HG02571 (cell line): ENCODE results near the gene KIAA1217.

ENCODE experiments used
- ATAC-seq: cut with Tn5 transposase; IDR thresholded peaks from one replicate; pipeline ENCODE4 v1.9.1; 2021; ENCODE audit warnings: mild to moderate bottlenecking, moderate library complexity; ENCODE audit not compliant: unreplicated experiment

The KIAA1217 gene

DNA sequence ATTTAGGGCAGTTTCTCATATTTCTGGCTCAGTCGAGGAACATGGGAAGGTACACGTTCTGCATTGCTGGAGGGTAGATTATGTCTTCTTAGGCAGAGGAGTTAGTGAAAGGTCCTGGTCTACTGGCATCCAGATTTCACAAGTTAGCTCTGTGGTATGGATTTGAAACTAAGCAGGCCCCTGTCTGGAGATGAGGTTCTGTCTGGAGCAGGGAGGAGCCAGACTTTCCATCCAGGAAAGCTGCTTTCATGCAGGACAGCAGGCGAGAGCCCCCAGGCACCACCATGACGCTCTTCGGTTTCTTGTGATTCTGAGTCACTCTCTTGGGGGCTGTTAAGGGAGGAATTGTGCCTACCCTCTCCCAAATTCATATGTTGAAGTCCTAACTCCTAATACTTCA is 184.3 kb downstream of the KIAA1217 start:
- no peak for ATAC-seq

DNA sequence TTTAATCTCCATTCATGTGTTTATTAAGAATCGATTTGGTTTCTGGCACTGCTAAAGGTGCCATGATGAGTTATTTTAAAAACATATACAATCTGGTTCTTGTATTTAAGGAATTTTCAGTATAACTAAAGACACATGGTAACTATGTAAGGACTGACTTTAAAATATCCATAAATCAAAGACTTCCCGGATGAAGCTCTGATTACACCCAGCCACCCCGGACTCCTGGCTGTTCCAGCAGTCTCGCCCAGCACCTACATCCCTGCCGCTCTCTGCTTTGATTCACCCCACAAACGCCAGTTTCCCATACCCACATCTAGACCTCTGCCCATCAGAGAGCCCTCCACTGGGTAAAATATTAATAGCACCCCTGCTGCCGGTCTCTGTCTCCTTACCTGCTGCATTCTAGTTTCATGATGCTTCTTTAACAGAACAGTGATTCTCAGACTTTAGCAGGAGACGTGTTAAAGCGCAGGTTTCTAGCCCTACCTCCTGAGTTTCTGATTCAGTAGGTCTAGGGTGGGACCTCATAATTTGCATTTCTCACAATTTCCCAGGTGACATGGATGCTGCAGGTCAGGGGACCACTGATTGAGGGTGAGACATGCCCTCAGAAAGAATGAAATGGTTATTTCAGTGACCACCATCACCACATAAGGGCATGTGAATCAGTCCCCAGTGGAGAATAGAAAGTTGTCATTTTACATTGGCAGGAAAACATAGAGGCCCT is 185.7 kb downstream of the KIAA1217 start:
- peak; percentile 74 for ATAC-seq

DNA sequence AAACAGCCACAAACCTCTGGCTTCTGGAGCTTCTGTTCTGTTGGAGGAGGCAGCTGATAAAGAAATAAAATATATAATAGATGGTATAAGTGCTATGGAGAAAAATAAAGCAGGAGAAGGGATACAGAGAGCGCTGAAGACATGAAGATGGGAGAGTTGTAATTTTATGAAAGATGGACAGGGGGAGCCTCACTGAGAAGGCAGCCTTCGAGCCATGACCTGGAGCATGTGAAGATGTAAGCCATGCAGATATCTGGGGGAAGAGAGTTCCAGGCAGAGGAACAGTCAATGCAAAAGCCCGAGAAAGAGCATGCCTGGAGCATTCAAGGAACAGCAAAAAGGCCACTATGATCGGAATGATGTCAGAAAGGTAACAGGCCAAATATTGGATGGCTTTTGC is 187.5 kb downstream of the KIAA1217 start:
- no peak for ATAC-seq

DNA sequence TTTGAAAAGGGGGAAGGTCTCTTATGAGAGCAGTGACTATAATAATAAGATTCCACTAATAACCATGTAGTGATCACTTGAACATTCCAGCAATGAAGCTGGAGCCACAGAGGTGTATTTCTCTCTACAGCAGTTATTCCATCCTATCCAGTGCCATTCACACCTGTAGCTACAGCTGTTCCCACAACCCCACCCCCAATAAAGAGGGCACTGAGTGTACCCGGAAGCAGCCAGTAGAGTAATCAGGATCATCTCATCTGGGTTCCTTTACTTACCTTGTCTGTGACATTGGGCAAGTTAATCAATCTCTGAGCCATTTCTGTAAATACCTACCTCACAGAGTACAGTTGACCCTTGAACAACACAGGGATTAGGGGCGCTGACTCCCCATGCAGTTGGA is 188.7 kb downstream of the KIAA1217 start:
- no peak for ATAC-seq

DNA sequence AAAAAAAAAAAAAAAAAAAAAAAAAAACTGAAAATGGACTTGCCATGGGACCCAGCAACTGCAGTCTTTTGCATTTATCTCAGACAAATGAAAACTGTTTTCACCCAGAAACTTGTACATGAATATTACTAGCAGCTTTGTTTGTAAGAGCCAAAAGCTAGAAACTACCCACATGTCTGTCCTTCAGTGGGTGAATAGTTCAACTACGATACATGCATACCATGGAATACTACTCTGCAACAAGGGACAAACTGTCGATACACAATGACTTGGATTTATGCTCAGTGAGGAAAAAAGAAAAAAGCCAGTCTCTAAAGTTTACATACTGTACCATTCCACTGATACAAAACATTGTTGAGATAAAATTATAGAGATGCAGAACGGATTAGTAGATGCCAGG is 195.6 kb downstream of the KIAA1217 start:
- ATAC-seq: no peak

DNA sequence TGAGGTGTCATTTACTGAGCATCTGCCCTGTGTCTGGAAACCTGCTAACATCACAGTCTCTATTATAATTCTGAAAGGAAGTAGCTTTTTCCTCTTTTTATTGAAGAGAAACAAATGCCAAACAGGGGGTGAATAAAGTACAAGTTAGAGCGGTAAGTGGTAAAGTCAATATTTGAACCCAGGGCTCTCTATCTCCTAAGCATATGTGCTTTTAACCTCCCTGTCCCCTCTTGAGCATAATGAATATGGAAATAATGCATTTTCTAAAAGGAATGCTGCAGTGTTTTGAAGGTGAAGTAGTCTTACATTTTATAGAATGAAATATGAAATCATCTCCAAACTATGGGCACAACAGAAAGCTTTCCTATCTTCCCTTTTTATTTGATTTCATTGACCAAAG is 196.7 kb downstream of the KIAA1217 start:
- ATAC-seq: no peak

DNA sequence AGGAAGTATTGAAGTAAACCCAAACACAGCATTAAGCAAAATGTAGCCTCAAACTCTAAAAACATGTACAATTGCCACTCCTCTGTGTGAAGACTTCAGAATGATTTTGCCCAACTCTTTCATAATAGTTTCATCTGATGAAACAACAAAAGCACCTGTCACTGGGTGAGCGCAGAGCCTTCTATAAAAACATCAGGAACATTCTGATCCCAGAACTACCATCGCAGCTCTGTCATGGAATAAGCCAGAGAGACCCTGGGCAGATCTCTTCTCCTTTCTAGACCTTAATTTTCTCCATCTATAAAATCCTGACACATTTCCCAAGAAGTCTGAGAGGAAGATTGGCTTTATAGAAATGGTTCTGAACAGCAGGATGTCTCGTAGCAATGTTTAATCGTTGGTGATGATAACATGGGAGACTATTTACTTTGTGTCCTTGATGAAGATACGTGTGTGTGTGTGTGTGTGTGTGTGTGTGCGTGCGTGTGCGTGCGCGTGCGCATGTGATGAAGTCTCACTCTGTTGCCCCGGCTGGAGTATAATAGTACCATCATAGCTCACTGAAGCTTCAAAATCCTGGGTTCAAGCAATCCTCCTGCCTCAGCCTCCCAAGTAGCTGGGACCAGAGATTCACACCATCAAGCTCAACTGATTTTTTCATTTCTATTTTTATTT is 198.0 kb downstream of the KIAA1217 start:
- ATAC-seq: no peak

DNA sequence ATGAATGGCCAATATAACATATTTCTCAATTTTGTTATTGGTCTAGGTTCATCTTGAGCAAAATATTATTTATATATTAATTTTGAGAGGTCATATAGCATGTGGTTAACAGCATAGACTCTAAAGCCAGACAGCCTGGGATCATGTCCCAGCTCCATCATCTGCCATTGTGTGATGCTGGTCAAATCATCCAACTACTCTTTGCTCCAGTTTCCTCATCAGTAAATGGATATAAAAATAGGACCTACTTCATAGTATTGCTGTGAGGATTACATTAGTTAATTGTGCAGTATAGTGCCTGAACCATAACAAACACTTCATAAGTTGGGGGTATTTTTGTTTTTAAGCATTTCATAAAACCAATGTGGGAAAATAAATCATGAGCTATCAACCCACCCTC is 199.0 kb downstream of the KIAA1217 start:
- no peak for ATAC-seq

DNA sequence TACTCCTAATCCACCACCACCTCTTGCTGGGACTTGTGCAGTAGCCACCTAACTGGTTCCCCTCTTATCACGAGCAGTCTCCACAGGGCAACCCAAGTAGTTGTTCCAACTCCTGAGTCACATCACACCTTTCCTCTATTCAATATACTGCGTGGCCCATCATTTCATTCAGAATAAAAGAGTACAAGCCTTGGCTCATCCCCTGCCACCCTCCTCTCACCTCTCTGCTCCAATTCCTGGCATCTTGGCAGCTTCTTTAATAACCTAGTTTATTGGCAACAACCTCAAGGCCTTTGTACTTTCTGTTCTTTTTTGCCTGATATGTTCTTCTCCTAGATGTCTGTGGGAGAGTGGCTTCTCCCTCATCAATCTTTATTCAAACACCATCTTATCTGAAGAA is 199.4 kb downstream of the KIAA1217 start:
- no peak for ATAC-seq

DNA sequence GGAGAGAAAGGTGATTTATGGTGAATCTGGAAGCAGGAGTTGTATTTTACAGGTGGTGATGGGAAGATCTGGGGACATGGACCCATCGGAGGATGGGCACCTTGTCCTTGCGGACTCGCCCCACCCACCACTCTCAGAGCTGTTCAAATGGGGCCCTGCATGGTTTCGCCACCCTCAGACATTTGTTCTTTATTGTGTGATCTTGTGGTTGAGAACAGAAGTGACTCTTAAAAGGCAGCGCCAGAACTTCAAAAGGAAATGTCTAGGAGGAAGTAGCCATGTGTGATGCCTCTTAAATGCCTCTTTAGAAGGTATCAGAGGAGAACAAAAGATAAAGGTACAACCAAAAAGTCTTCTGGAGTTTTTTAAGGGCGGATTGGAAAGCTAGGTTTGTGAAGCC is 205.7 kb downstream of the KIAA1217 start:
- ATAC-seq: no peak

DNA sequence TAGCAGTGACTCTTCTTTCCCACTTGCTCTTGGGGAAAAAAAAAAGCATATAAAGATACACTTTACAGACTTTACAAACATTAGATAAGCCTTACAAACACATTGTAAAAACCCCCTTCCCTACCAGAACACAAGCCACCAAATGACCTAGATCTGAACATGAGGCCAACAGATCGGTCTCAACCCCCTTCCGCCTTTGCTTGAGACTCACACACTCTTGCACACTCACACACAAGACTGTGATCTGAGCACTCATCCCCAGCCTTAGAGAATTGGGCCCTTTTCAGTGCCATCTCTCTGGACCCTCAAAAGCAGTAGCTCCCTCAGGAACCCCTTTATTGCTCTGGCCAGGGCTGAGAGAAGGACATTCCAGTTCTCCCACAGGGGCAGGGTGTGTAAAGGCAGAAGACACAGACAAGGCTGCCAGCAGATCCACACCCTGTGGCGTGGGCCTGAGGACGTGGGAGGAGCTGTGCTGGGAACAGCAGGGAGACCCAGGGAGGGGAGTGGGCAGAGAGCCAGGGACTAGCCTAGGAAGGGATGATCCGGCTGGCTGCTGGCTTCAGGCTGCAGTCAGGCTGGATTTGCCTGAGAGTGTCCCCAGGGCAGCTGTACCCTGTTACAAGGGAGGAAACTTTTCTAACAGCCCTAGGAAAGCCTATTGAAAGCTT is 206.7 kb downstream of the KIAA1217 start:
- no peak for ATAC-seq

DNA sequence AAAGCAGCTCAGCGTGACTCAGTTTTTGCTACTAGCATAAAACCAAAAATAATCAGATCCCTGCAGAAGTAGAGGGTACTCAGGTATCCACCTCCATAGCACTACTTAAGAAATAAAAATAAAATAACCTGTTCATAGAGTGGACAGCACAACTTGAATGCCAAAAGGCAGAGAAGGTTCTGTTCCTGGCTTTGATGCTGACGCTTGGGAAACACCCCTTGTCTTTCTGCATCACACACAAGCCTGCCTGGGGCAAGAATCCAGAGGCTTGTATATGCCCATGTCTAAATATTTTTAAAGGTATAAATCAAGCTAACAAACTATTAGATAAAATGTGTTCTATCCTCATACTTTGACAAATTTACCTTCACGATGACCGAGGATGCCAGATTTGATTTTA is 207.3 kb downstream of the KIAA1217 start:
- no peak for ATAC-seq

DNA sequence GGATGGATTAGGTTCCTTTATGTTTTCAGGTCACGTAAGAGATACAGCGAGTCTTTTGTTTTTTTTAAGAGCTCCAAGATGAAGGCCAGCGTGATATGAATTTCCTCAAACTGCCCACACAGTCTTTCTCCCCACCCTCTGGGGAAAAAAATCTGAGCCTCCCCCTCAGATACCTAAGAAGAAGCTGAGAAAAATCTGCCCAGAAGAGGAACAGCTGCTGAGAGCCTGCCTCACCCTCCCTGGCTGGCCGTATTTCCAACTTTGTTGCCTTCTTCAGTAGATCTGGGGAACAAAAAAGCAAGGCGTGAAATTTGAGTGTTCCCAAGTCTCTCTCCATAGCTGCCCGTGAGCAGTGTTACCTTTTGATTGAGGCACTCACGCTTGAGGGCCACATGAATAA is 208.1 kb downstream of the KIAA1217 start:
- no peak for ATAC-seq

DNA sequence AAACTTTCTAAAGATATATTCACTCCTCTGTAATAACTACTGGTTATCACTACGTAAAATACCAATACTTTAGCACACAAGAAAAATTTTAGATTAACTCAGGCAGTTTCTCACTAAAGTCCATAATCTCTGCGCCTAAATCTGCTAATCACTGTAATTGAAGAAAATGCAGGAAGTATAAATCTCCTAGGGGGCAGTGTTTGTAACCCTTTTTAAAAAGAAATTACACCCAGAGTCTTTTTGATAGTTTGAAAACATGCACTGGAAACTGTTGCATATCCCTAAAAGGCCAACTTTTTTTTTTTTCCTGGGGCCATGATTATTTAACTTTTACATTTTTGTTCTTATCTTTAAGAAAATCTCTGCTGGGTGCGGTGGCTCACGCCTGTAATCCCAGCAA is 209.6 kb downstream of the KIAA1217 start:
- ATAC-seq: no peak

DNA sequence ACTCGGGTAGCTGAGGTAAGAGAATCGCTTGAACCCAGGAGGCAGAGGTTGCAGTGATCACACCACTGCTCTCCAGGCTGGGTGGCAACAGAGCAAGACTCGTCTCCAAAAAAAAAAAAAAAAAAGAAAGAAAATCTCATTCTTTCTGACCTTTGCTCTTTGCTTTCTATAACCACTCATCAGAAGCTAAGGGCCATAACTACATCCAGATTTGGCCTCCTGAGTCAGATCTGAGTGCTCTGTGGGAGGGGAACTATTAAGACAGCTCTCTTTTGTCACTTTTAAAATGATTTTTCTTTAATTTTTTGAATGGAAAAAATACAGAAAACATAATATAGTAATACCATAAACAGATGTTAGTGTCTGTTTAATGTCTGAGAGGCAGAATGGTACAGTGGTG is 210.1 kb downstream of the KIAA1217 start:
- no peak for ATAC-seq

DNA sequence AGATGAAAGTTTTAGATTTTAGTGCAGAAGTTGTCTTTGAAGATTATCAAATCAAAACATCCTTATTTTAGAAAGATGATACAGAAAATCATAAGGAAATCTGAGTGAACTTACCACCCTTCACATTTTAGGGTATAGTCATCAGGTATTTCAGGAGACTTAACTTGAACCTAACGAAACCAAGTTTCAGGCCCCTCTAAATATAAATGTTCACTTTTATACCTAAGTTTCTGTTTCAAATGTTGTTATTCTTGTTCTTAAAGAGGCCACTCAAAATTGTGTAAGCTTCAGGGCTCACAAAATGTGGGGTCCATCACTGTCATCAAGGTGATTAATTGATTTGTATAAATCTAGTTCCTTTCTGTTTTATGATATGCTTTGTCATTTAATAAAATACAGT is 216.2 kb downstream of the KIAA1217 start:
- ATAC-seq: peak; percentile 67

DNA sequence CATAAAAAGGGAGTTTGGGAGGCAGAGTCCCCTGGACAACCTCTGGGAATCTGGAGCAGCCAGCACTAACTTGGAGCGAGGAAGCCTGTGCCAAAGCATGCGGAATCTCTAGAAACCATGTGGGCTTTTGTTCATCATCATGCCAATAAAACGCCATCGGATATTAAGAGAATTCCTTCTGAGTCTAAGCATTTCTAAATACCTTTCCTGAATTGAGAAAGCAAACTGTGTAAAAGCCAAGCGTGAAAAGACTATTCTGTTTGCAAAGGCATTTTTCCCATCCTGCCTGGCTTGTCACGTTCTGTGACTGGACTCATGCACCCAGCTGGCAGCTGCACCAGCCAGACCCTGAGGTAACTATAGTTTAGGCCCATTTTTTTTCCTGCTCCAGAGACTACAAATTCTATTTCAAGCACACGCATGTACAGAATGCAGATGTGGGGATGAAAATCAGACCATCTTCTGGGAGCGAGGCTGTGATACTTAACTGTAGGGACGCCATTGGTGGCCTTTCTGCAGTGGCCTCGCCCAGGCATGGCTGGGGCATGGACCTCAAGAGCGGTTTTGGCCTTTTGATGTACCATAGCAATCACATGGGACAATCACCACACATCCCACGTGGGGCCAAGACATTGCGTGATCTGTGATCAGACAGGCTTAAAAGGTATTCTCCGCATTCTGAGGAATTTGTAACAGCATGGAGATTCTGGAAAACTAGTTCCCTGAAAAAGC is 218.9 kb downstream of the KIAA1217 start:
- no peak for ATAC-seq

DNA sequence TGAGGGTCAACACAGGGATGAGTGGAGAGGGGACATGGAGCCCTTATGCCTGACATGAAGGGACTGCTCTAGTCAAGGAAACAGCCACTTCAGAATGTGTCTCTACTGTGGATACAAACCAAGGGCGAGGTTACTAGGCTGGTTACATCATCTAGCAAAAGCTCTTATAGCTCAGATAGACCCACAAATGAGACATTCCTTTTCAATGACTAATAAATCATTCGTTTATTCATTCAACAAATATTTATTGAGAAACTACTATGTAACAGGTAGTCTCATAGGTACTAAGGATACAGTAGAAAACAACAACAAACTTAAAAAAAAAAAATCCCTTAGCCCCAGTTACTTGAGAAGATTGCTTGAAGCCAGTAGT is 219.5 kb downstream of the KIAA1217 start:
- no peak for ATAC-seq

DNA sequence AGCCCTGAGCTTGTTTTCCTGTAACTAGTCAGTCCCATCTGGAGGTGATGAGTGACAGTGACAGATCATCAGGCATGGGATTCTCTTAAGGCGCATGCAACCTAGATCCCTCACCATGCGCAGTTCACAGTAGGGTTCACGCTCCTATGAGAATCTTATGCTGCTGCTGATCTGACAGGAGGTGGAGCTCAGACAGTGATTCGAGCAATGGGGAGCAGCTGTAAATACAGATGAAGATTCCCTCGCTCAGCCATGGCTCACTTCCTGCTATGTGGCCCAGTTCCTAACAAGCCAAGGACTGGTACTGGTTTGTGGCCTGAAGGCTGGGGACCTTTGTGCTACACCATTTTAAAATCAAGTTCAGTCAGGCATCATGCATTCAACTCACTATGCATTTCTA is 221.7 kb downstream of the KIAA1217 start:
- ATAC-seq: no peak

DNA sequence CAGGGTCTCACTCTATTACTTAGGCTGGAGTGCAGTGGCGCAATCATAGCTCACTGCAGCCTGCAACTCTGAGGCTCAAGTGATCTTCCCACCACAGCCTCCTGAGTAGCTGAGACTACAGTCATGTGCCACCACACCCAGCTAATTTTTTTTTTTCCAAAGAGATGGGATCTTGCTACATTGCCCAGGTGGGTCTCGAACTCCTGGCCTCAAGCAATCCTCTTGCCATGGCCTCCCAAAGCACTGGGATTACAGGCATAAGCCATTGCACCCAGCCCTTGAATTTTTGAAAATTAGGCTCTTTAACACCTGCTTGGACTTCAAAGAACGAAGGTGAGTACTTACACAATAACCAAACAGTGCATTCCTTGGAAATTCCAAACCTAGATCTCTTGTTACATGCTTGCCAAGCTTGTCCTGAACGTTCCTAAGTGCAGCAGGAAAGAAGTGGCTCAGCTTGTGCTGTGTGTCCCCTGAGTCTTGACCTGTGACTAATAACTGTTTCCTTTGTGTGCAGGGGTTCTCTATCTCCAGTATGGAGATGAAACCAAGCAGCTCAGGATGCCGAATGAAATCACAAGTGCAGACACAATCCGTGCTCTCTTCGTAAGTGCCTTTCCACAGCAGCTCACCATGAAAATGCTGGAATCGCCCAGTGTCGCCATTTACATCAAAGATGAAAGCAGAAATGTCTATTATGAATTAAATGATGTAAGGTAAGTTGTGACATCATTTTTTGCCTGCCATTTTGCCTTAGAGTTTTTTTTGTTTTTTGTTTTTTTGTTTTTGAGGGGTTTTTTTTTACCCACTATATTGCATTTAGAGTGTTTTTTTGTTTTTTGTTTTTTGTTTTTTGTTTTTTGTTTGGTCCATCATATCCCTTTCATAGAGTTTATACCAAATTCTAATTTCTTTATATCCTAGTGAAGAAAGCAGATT is 223.8 kb downstream of the KIAA1217 start:
- ATAC-seq: peak; percentile 57

DNA sequence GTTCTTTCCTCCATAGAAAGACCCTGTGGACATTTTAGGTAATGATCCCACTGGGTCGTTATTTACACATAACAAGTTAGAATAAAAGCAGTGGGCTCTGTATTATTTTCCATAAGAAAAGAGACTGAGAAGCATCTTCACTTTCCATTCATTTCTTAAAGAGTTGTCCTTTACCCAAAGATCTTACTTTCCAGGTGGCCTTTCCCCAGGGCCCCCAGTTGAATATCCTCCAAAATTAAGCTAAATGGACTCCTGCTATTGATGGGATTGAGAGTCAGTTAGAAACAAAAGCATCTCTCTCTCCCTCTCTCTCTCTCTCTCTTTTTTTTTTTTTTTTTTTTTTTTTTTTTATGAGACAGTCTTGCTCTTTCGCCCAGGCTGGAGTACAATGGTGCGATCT is 224.8 kb downstream of the KIAA1217 start:
- no peak for ATAC-seq
